ENCODE measurements around the gene IGLL5. TPM values are rescaled to one million over a fixed set of nuclear protein-coding genes. Genes with fewer than 3 reads are reported as not detected.

The IGLL5 gene
- not detected in 2 replicates for total RNA-seq

GRCh38 chr22:22887621-22888503, at the start of gene IGLL5:
TSS of gene IGLL5 (plus strand) at chr22:22887816. CDS start at chr22:22888054, 238 bp downstream.

Other genes with a start within 250 kb of the IGLL5 start
- gene GGTLC2, start 243.2 kb upstream of the IGLL5 start, total RNA-seq: not detected in 2 replicates
- 0.06 and 0.20 TPM in 2 replicates for gene GNAZ, start 182.7 kb downstream of the IGLL5 start, total RNA-seq